Stimulated activated CD4-positive, alpha-beta T cell treated with anti-CD3 and anti-CD28 coated beads, TNF-alpha, amount 100 ng/mL, for 1 hour (primary cell): Measurements from ENCODE around the gene TCF4.

ENCODE experiments used
- DNase-seq, 3 donors: peaks; one replicate each; pipeline ENCODE4 v3.0.0-alpha.2; 2020; ENCODE audit warnings: low read depth in 3 of 3, low spot score in 1 of 3

Gene TCF4

DNA sequence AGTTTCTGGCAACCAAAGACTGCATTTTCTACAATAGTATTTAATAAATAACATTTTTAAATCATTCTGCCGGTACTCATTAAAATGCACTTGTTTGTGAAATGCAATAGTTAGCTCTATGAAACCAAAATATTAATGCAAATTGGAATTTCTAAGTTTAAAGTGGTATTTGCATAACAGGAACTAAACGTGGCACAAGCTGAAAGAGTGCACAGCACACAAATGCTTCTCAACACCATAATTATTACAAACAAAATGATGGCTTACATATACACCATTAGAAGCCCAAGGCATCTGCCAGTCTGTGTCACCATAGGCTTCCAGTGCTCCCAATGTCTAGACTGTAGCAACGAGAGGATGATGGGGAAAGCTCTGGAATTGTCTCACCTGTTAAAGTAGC is 280.5 kb downstream of the TCF4 start:
- DNase-seq = no peak

DNA sequence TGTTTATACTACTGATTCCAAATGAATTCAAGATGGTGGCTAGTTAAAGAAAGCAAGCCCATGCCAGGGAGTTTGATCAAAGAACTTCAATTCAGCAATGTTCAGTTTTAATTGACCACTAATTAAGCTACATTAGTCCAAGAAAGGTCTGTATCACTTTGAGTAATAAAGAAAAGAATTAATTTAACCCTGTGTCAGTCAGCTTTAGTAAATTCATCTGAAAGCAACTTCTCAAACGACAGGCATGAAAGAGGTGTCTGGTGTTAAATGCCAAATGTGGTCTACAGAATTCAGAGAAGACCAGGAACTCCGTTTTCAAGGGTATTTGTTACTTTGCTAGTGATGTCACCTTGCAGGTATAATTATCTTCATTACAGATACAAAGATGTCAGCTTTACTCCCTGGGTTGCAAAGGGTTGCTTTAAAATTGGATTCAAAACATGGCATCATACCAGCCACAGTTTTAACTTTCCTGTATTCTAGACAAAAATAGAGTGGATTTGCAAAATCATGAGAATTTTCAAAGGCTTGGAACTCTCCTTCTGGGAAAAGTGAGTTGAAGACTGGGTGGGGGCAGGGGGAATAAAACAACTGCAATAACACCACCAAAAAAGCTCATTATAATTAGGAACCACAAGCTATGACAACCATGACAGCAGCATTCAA is 281.5 kb downstream of the TCF4 start:
- DNase-seq = no peak

DNA sequence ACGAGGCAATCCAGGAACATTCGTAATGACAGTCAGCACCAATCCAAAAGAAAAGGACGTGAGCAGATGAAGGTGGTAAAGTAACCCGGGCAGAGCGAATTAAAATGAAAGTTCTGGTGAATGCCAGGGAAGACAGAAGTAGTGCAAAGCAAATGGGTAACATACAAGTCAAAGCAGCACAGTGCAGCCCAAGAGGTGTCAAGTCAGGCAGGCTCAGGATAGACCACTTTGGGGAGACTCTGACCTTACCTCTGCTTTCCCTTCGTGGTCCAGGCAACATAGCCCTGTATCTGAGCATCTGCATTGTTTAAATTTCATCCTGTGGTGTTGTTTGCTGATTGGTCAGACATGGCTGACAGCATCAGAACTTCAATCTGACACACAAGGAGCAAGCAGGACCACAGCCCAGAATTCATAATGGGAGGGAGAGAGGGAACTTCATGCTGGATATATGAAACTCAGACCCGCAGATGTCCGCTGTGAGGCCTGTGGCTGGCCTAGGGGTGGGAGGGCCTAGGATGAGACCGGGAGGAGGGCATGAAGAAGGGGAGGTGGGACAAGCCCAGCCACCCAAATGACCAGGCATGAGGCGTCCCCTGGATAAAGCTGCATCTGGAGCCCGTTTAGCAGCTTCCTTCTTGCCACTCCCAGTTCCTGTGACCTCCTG is 285.7 kb downstream of the TCF4 start:
- DNase-seq = no peak

DNA sequence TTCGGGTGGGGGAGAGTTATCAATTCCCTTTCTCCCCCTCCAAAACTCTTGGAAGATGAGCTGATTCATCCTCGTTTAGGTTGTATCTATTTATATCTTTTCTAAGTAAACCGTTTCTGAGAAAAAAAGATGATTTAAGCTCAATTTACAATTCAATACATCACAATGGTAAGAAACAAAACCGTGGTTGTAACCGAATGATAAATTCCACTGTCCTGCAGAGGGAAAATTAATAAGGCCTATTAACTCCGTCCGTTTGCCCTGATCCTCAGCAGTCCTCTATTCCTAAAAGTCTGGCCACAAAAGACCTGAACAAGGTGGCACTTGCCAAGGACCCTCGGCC is 286.2 kb downstream of the TCF4 start:
- no peak for DNase-seq

DNA sequence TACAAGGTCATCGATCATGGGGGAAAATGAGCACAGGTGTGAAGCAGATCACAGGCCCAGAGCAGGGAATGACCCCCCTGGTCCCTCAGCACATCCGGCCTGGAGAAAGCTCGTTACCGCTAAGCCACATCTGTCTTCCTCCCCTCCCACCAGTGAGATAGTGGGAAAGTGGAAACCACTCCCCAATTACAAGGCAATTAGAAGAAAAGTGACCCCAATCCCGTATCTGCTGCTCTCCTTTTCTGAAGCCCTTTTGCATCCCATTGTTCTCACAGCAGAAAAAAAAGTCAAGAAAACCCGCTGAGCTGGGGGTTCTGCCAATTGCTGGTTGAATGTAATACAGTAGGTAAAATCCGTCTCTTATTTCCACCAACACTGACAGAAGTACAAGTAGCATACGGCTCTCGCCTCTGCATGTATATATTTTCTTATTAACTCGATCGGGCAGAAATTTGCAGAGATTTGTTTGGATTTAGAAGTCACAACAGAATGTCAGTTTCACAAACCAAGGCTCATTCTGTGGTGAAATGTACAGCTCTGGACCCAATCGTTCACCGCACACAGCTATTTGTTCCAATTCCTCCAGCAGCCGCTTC is 287.0 kb downstream of the TCF4 start:
- no peak for DNase-seq

DNA sequence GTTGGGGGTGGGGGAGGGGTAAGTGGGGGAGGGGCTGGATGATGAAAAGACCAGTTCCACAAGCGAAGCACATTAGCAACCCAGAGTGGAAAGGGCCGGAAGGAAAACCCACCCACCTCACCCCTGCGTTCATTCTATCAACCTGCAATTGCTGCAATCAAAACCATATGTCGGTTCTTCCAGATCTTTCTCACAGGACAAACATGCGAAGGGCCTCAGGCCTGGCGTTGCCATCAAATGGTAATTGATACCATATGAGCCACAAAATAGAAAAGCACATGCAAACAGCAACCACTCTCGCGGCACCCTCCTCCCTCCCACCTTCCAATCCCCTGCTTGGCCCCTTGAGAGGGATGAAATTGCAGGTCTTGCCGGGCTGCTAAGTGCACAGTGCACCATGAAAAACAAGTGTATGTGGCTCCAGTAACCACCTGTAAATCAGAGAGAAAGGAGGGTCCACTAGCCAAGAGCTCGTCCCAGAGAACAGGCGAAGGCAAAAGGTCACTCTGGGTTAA is 287.5 kb downstream of the TCF4 start:
- DNase-seq = no peak

DNA sequence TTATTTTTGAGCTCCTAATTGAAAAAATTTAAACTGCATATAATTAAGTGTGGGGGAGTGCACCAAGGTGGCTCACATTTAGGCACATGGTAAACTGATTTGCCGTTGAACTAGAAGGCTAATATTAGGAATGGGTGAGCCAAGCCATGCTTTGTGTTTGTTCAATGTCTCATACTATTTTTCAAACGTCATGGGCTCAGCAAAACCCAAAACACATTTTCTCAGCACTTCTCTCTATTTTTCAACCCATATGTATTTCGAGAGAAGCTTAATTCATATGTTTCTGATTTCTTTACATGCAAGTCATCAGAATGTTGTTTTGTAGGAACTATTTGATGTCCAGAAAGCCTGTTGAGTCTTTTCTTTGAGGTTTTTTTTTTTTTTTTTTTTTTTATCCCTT is 291.2 kb downstream of the TCF4 start:
- DNase-seq = no peak

DNA sequence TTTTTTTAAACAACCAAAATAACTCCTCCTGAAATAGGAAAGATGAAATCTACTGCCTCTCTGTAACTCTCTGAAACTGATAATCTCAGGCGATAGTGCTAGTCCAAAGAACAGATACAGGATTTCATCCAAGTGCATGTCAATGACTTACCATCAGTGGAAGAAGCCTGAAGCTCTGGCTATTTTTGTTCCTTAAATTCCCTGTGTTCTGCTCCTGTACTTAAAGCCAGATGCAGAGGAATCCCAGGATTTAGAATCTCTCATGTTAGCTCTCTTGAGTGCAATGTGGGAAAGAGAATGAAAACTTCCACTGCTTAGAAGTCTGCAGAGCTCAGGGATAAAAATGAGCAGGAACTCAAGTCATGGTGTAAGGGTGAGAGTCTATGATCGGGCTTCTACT is 291.9 kb downstream of the TCF4 start:
- no peak for DNase-seq

DNA sequence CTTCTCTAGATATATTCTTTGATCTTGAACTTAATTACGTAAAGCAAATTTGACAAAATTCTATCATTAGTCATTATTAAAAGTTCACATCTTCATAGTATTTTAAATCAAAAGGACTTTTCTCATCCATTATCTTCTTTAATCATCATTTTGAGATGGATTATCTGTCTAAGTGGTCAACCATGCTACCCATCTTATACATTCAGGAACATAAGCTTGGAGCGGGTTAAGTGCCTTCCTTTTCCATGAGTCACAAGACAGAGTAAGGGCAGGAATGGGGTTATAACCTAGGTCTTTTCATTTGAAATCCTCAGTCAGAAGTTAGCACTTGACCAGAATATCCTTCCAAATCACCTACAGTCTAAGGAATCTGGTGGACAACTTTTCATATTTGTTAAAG is 297.1 kb downstream of the TCF4 start:
- DNase-seq = no peak

DNA sequence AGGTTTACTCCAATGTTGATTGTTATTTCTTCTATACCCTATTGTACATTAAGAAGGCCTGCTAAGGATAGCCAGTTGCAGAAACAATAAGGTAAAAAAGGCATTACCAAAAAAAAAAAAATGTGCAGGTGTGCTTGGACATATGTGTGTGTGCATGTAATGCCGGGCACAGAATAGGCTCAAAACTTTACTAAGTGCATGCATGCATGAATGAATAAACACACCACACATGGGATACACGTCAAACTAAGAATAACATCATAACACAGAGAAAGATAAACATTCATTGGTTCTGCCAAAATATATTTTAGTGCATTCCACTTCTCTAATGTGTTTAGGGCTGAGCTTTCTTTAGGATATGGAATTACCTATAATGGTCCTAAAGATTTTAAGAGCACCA is 298.2 kb downstream of the TCF4 start:
- DNase-seq = no peak

DNA sequence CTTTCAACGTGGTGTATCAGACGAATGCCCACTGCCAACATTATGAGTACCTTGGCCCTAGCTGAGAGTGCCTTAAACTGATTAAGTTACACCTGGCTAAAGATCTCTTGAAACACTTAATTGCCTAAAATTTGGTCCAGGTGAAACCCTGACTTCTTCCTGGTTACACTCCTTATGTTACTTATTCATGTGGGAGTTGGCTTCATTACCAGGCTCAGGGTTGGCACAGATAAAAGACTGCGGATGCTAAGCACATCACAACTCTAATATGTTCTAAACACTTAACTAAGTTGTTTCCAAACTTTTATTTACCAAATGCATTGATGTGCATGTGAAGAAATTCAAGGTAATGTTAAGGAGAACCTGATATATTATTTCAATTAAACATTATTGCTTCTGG is 298.9 kb downstream of the TCF4 start:
- no peak for DNase-seq

DNA sequence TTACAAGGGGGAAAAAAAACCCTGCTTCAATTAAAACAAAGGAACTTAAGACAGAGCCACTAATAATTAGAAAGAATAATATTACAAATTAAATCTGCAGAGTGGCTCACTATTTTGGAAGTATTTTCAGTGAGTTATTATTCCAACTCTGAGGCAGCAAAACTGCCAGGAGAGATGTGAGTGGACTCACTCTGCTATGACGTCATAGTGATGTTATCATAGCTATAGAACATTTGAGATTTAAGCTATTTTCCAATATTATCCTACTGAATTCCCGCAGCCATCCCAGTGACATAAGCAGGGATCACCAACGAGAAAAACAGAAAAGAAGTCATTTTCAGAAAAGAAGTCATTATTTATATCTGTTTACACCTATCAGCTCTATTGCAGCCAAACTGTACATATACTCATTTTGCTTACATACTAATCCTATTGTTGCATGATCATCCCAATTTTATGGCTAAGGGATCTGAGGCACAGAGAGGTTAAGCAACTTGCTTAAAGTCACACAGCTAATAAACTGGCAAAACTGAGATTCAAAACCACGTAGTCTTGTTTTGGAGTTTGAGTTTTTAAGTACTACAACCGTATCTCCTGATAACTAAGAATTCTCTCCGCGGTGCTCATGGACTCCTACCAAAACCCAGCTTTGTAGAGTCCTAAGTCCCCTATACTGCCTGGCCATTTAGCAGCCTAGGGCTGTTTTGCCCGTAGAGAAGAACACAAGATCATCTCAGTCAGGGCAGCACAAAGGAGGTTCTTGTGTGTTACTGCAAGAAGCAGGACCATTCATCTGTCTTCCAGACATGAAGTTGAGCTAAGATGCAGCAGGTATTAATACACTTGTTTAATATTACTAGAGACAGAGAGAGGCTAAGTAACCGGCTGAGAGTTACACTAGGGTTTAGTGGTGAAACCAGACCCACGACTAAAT is 299.8 kb downstream of the TCF4 start:
- DNase-seq = no peak

DNA sequence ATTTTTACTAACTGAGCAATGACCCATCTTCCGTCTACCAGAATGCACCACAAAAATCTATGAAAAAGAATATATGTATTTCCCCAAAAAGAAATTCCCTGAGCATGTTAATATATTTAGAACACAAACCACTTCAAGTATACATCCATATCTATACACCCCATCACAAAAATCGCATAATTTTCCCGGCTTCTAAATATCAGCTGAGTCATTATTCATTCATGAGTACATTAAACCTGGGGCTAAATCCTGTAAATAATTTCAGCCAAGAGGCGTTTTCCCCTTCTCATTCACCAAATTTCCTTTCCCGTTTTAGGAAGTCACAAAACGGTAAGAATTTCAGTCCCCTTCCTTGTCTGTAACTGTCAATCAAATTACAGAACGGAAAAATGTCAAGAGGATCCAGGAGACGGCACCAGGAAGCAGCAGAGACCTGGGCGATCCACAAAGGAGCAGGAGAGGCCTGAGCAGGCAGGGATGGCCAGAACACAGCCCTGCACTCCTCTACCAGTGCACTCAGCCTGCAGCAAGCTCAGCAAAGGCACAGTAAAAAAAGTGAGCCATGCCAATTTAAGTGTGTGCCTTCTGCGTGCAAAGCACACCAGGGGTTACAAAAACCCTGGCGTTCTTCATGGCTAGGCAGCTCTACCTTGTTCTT is 300.7 kb downstream of the TCF4 start:
- DNase-seq = no peak

DNA sequence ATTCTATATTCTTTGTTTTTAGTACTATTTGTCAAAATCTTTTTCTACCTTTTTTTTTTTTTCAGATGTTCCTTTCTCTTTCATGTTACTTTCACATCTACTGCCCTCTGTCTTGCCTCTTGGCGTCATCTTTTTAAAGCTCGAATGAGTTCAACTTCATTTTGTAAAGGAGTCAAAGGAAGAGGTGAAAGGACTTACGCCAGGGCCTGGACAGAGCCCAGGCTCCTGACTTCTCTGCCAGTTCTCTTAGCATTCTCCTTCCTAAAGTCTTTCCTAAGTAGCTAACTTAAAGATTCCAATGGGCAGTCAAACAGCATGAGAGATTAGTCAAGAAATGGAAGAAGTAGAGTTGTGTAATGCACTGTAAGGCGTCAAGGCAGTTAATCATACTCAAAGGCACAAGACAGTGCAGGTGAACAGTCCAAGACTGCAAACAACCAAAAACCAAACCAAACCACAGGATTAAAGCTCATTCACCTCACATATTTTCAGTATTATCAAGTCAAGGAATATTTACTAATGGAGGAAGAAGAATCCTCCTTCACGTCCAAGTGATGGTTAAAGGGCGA is 301.7 kb downstream of the TCF4 start:
- no peak for DNase-seq

DNA sequence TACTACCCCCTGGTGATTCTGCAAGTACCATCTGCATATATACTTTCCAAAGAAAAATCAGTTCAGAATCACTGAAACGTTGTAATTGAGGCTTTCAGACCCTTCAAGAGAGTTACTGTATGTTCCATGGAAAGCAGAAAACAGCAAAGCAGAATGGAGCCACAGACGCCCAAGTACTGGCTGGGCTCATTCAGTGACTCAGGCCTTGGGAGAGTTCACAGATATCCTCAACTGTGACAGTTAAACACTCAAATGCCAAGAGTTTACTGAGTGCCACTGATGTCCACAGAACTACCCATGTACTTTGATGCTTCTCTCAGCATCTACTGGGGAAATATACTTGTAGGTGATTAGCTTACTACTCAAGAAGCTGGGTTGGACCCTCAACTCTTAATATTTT is 303.4 kb downstream of the TCF4 start:
- no peak for DNase-seq

DNA sequence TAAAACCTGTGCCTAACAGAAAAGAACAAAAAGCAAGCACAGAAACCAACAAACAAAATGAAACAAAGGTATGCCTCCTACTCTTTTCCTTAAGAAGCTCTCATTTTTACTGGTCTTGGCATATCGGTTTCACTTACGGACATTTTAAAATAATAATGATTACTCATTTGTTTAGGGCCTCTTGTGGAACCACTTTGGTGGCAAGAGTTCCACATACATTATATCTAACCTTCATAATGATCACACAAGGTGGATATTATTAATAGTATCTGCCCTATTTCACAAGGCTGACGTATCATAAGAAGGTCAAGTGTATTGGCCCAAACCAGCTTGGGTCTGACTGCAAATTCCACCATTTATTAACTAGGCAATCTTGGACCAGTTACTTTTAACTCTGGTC is 304.7 kb downstream of the TCF4 start:
- DNase-seq = no peak

DNA sequence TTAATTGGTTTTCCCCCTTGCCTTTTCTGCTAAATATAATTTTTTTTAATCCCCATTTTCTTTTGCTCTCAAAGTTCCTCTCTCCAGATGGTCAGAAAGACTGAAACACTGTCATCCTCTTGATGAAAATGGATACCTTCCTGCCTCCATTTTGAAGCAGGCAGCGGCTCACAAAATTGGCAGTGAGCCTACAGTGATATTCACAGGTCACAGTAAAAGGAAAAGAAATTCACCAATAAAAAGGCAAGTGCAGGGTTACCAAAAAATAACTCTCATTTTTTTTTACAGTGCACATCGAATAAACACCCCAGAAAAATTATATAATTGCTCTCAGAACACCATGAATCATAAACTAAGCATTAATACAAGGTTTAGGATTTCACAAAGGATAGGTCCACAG is 307.5 kb downstream of the TCF4 start:
- DNase-seq = no peak

DNA sequence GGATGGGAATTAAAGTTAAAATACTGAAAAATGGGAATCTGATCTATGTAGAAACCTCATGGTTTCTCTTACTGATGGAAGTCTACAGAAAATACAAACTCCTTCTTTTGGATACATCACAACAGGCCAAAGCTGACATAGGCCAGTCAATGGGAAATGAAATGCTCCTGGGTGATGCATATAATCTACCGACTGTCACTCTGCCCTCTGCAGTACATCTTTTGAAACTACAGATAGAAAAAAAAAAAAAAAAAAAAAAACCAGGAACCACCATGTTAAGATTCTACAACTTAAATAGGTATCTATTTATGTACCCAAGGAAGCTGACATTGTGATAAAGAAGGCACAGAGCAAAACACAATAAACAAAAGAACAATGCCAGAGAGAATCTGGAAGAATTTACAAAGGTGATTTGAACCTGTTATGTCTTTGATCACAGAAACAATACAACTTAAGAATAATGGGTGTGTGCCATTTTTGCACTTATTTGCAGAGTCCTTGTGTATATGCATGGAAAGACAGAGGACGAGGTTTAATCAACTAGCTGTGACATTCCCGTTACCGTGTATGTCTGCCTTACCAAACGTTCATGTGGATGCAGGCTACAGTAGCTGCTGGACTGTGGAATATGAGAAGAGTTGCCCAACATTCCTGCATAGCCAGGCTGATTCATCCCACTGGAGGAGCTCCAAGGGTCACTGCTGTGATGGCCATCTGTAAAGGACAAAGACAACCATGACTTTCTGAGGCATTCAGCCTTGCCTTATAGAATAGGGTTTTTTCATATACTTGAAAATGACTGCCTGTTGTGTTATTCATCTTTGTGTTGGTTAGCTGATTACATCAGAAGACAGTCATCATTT is 312.7 kb downstream of the TCF4 start:
- no peak for DNase-seq

DNA sequence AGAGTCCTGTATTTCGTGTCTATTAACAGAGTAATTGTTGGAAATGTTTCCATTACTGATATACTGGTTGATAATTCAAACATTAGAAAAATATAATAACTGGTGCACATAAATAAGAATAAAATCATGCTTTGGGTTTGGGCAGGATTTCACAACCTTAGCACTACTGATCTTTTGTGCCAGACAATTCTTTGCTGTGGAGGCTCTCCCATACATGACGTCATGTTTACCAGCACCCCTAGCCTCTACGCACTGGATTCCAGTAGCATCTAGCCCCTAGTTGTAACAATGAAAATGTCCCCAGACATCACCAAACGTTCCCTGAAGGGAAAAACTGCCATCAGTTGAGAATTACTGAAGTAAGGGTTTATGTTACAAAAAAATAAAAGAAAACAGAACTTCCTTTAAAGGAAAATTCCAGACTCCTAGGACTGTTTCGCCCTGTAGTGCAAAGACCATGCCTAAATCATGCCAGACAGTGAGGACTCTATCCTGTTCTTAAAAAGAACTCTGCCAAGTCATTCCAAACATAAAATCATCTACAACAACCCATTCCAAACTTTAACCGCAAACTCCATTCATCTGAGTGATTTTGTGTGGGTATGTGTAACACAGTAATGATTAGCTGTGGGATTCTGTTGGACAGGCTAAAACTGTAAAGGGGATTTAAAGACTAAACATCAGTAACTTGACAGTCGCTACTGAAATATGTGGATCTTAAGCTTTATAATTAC is 315.3 kb downstream of the TCF4 start:
- no peak for DNase-seq
